Naive thymus-derived CD8-positive, alpha-beta T cell (primary cell): ENCODE results near the gene KIF26B. TPM values are rescaled to one million over a fixed set of nuclear protein-coding genes. Genes with fewer than 3 reads are reported as not detected.

ENCODE experiments used
- ATAC-seq, 2 donors: fragments of 150-1000 bp; cut with Tn5 transposase in 1 of 2; sonication (Bioruptor Pico), chemical (Tn5 transposase) in 1 of 2; 1 replicate in 1 of 2; 2 replicates in 1 of 2; pipeline ENCODE4 v1.10.0; 2021; ENCODE audit warnings: mild to moderate bottlenecking in 2 of 2, moderate library complexity in 2 of 2
- POLR2A ChIA-PET: fragments of 350-600 bp; sonication (Branson Sonifier 250); formaldehyde crosslinking; loops from one replicate; lab custom pipeline; 2021; ENCODE audit warnings: antibody characterized with exemption; lab: Charles Lee
- DNase-seq, 10 donors: peaks; one replicate each; pipeline versions ENCODE4 v3.0.0 to v3.0.0-alpha.2; 2020 to 2022
- H3K27ac Mint-ChIP-seq, 10 donors: one replicate each; pipeline ENCODE4 v1.8.0; 2020 to 2022; ENCODE audit warnings: mild to moderate bottlenecking in 10 of 10, mixed read lengths in 10 of 10, moderate library complexity in 4 of 10, inconsistent platforms in 1 of 10
- H3K27me3 Mint-ChIP-seq, 5 donors: one replicate each; pipeline ENCODE4 v1.8.0; 2021 to 2022; ENCODE audit warnings: mixed read lengths in 5 of 5
- H3K36me3 Mint-ChIP-seq, 3 donors: one replicate each; pipeline ENCODE4 v1.8.0; 2020 to 2022; ENCODE audit warnings: mixed read lengths in 3 of 3, mild to moderate bottlenecking in 2 of 3, inconsistent platforms in 1 of 3
- H3K4me1 Mint-ChIP-seq, 4 donors: one replicate each; pipeline ENCODE4 v1.8.0; 2021 to 2022; ENCODE audit warnings: mixed read lengths in 4 of 4
- H3K4me3 Mint-ChIP-seq, 10 donors: one replicate each; pipeline ENCODE4 v1.8.0; 2020 to 2022; ENCODE audit warnings: mild to moderate bottlenecking in 10 of 10, mixed read lengths in 10 of 10, moderate library complexity in 6 of 10, inconsistent platforms in 1 of 10
- H3K9me3 Mint-ChIP-seq, 9 donors: one replicate each; pipeline ENCODE4 v1.8.0; 2020 to 2022; ENCODE audit warnings: mixed read lengths in 9 of 9, mild to moderate bottlenecking in 3 of 9, inconsistent platforms in 1 of 9, moderate library complexity in 1 of 9
- polyA plus RNA-seq, 3 donors: library from polyadenylated mRNA; unstranded; fragments of 300-500 nt; fragmentation: Illumina TruSeq; gene quantifications; one replicate each; pipeline ENCODE4 v1.2.3, GENCODE V29; 2021
- total RNA-seq, 8 experiments: library from RNA in 2 of 8; stranded (reverse) in 2 of 8; gene quantifications; one replicate each; pipeline ENCODE4 v1.2.3 and lab custom pipeline; 2021 to 2026

The KIF26B gene
- total and polyA plus RNA-seq, 5 experiments from 2014 or later, result 0.08 to 0.16 TPM; not detected in 3

DNA sequence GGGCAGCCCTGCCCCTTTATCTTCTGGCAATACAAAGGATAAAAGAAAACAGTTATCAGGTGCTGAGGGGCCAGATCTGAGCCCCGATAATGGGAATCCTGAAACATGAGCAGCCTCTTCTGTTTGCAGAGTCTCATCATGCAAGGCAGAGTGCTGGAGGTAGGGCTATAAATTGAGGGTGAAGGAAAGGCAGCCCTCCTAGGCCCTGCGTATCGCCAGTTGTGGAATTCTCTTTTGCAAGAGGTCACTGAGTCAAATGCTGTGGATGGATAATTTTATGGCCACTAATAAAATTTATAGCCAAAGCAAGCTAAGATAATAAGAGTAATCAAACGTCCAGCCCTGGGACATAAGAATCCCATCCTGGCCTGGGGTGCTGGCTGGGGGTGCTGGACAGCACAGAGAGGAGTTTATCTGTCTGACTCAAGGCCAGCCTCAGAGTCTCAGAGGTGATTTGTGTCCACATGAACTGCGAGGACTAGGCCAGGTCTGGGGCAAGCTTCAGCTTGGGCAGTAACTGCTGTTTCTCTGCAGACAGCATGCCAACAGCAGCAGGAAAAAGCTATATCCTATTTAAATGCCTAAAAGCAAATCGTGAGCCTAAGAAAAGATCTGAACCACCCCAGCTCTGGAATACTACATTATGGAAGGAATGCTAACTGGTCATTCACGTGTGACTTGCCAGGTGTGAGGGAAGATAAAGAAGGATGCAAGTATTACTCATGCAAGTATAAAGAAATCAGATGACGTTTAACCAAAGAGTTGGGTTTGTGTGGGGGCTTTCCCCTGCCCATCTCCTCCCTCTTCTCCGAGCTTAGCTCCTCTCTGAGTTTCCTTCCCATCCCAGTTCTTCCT, 254.8 kb downstream of the KIF26B start:
- DNase-seq (no peak), ATAC-seq (no peak)
- Mint-ChIP-seq H3K27me3 (peaks cover 0 to 1% (median 0%) of the 10 kb centered on the region in 5 donors), H3K4me3 (no peak overlapping the region), H3K27ac (no peak overlapping the region), H3K4me1 (no peaks in the 10 kb centered on the region), H3K9me3 (no peaks in the 10 kb centered on the region), H3K36me3 (no peaks in the 10 kb centered on the region)
- POLR2A ChIA-PET, result no interaction called here

DNA sequence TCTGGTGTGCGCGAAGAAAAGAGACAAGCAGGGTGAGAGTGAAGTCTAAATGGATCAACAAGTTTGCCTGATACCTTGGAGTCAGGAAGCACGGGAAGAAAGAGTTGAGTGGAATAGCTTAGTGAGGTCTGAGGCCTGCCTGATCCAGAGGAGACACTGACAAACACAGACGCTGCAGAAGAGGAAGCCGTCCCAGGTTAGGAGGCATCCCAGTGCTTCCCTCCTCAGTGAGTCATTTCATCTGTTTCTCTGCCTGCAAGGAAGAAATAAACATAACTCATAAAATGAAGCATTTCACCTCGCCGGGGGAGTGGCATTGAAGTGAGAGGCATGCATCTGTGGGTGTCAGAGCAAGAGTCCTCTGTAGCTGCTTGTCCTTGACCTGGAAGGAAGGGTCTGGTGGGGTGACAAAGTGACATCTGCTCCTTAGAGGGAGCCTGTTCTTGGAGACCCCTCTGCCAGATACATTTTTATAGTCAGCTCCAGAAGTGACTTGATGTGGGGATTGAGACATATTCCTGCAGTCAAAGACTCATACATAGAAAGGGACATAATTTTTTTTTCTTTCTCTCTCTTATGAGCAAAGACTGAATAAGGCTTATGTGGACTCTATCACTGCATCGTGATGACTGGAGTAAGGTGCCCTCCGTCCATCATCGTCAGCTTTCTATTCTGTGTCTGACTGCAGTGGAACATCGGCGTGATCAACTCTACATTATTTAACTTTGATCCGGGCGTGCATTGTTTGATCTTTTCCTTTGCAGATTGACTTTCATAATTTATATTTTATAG, 256.7 kb downstream of the KIF26B start:
- Mint-ChIP-seq H3K36me3 (no peaks in the 10 kb centered on the region), H3K27me3 (peaks cover 0 to 1% (median 0%) of the 10 kb centered on the region in 5 donors), H3K4me3 (no peak overlapping the region), H3K9me3 (no peaks in the 10 kb centered on the region), H3K27ac (no peak overlapping the region), H3K4me1 (no peaks in the 10 kb centered on the region)
- DNase-seq (no peak), ATAC-seq (no peak)
- POLR2A ChIA-PET, result no interaction called here

DNA sequence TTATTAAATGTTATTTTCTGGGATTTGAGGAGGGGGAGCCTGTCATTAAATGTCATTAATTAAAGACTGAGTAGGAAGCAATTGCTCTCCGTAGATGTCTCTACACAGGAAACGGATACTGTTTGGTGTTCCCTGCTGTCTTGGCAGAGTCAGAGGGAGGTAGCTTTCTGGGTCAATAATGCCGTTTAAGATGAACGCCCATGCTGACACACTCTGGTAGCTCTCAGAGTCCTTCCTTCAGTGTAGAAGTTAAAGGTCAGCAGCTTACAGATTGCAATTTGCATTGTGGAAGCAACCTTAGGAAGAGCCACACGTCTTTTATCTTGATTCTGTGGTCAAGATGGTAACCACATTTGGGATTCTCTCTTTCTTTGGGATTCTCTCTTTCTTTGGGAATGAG, 257.5 kb downstream of the KIF26B start:
- ATAC-seq, result no peak
- Mint-ChIP-seq H3K27ac (no peak overlapping the region), H3K9me3 (no peaks in the 10 kb centered on the region), H3K4me1 (no peaks in the 10 kb centered on the region), H3K36me3 (no peaks in the 10 kb centered on the region), H3K4me3 (no peak overlapping the region), H3K27me3 (peaks cover 0 to under 1% (median 0%) of the 10 kb centered on the region in 5 donors)
- POLR2A ChIA-PET, result no interaction called here
- DNase-seq, result no peak

DNA sequence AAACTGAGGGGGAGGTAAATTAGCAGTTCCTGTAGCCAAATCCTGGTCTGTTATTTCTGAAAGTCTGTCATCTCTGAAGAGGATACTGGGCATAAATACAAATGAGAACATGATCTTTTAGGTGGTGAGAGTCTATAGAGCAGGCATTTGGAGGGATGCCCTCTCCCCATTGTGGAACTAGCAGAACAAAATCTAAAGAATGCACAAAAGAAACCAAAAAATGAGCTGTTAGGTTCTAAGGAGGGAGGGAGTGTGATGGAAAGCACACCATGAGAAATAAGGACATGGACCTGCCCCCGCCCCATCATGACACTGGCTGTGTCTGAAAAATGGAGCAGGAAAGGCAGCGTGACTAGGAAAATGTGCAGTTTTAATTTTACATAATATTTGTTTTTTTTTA, 262.0 kb downstream of the KIF26B start:
- no peak for ATAC-seq
- Mint-ChIP-seq H3K27ac (no peak overlapping the region), H3K27me3 (peaks cover 0 to 13% (median 2%) of the 10 kb centered on the region in 5 donors), H3K4me3 (no peak overlapping the region), H3K9me3 (no peaks in the 10 kb centered on the region), H3K36me3 (no peaks in the 10 kb centered on the region), H3K4me1 (peaks cover 0 to 2% (median 0%) of the 10 kb centered on the region in 4 donors)
- no peak for DNase-seq
- POLR2A ChIA-PET, result no interaction called here

DNA sequence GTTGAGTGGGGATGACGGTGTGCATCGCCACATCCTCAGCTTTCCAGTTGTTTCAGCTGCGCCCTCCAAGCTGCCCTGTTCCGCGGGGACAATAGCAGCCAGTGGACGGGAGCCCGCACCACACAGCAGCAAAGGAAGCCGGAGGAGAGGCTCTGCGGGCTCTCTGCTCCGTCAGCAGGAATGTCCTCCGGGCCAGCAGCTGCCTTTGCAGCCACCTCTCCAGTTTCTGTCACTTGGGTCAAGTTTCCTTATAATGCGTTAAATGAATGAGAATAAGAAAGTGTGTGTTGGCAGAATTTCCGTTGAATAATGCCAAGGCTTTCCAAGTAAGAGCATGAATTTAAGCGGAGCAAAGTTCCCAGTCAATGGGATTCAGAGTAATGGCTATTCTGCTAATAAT, 263.3 kb downstream of the KIF26B start:
- H3K27ac Mint-ChIP-seq, result no peak overlapping the region
- H3K27me3 Mint-ChIP-seq, result peaks cover 0 to 13% (median 2%) of the 10 kb centered on the region in 5 donors
- POLR2A ChIA-PET, result no interaction called here
- H3K4me3 Mint-ChIP-seq, result no peak overlapping the region
- no peaks in the 10 kb centered on the region for H3K9me3 Mint-ChIP-seq
- no peaks in the 10 kb centered on the region for H3K36me3 Mint-ChIP-seq
- peaks cover 0 to 2% (median 0%) of the 10 kb centered on the region in 4 donors for H3K4me1 Mint-ChIP-seq
- DNase-seq (no peak), ATAC-seq (no peak)

DNA sequence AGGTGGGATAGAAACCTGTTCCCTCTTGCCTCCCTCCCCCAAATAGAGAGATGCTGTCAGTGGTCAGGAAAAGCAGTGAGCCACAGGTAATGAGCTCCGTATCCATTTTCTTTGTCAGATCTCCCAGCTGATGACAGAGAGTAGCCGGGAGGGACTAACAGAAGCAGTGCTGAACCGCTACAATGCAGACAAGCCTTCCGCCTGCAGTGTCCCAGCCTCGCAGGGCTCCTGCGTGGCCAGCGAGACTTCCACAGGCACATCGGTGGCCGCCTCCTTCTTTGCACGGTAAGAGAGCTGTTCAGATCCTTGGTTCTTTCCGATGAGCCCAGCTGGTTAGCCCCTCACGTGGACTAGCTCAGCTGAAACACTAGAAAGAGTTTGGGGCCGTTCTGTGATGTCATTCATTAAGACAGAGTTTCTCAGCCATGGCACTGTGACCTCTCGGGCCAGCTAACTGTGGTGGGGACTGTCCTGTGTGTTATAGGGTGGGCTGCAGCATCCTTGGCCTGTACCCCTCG, 264.7 kb downstream of the KIF26B start:
- H3K9me3 Mint-ChIP-seq, result no peaks in the 10 kb centered on the region
- DNase-seq (no peak), ATAC-seq (no peak)
- H3K4me3 Mint-ChIP-seq, result peak overlapping the region in 1 of 10 donors; percentile 35
- peaks cover 0 to 2% (median 0%) of the 10 kb centered on the region in 4 donors for H3K4me1 Mint-ChIP-seq
- no peaks in the 10 kb centered on the region for H3K36me3 Mint-ChIP-seq
- POLR2A ChIA-PET, result no interaction called here
- no peak overlapping the region for H3K27ac Mint-ChIP-seq
- H3K27me3 Mint-ChIP-seq, result peaks cover 0 to 13% (median 2%) of the 10 kb centered on the region in 5 donors

DNA sequence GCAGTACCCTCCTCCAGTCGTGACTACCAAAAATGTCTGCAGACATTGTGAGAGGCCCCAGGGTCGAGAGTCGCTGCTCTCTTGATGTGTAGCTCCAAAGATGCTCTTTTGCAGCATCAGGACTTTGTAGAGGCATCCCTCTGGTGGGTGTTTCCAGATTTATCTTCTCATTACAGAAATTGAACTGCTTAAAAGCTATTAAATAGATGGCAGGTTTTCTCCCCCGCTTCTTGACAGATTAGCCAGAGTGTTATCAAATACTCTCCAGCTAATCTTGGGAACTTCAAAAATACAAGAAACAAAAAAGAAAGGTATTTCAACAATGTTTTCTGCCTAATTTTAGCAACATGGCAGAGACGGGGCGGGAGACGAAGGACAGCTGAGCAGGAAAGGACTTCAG, 265.2 kb downstream of the KIF26B start:
- Mint-ChIP-seq H3K4me3 (no peak overlapping the region), H3K9me3 (no peaks in the 10 kb centered on the region), H3K4me1 (peaks cover 0 to 2% (median 0%) of the 10 kb centered on the region in 4 donors), H3K27me3 (peaks cover 0 to 13% (median 2%) of the 10 kb centered on the region in 5 donors), H3K36me3 (no peaks in the 10 kb centered on the region), H3K27ac (no peak overlapping the region)
- DNase-seq (no peak), ATAC-seq (no peak)
- POLR2A ChIA-PET, result no interaction called here

DNA sequence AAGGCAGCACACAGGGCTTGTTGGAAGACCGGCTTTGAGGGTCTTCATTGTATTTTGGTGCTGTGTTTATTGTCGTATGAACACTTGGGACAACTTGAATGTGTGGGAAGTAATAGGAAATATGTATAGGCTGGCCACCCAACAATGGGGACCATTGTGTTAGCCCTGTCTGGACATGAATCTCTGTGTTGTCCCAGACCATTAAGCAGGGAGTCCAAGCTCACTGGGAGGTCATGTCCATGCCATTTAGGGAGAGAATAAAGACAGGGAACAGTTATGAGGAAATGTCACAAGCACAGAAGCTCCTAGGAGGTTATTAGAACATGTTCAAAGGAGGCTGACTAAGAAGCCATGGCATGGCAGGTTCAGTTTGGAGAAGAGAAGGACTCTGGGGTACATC, 266.1 kb downstream of the KIF26B start:
- H3K27ac Mint-ChIP-seq, result no peak overlapping the region
- H3K27me3 Mint-ChIP-seq, result peaks cover 0 to 13% (median 2%) of the 10 kb centered on the region in 5 donors
- POLR2A ChIA-PET, result no interaction called here
- no peak for ATAC-seq
- peaks cover 0 to 2% (median 0%) of the 10 kb centered on the region in 4 donors for H3K4me1 Mint-ChIP-seq
- H3K36me3 Mint-ChIP-seq, result no peaks in the 10 kb centered on the region
- no peak for DNase-seq
- H3K9me3 Mint-ChIP-seq, result no peaks in the 10 kb centered on the region
- H3K4me3 Mint-ChIP-seq, result no peak overlapping the region

DNA sequence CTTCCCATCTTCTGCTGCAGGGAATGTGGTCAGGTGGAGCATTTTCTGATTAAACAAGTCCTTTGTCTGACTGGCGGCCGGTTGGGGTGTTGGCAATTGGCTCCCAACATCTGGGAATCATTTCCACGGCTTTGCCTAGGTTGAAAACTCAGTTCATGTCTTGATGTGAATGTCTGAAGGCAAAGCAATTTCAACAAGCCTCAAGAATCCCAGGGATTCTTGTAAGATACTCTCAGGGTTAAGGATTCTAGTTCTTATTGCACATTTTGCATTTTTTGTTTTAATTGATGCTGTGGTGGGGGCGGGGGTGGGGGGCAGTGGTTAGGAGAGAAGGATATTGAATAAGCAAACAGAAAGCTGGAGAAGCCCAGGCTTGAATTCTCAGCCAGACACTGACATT, 273.9 kb downstream of the KIF26B start:
- H3K9me3 Mint-ChIP-seq, result no peaks in the 10 kb centered on the region
- no peak overlapping the region for H3K4me3 Mint-ChIP-seq
- H3K27ac Mint-ChIP-seq, result no peak overlapping the region
- POLR2A ChIA-PET, result no interaction called here
- no peaks in the 10 kb centered on the region for H3K36me3 Mint-ChIP-seq
- ATAC-seq (no peak), DNase-seq (no peak)
- peaks cover 0 to 15% (median 5%) of the 10 kb centered on the region in 5 donors for H3K27me3 Mint-ChIP-seq
- H3K4me1 Mint-ChIP-seq, result no peaks in the 10 kb centered on the region

DNA sequence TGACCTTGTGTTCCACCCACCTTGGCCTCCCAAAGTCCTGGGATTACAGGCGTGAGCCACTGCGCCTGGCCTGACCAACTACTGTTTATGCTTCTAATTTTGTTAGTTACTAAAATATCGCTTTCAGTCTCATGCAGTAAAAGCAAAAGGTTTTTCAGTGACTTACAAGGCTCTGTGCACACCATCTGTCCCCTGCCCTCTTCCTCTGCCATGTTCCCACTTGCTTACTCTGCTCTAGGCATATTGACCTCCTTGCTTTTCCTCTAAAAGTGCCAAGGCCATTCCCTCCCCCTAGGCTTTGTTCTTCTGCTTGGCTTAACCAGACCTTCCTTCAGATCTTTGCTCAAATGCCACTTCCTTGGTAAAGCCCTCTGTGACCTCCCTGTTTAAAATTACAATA, 276.9 kb downstream of the KIF26B start:
- H3K36me3 Mint-ChIP-seq, result no peaks in the 10 kb centered on the region
- H3K27ac Mint-ChIP-seq, result no peak overlapping the region
- peaks cover 0 to 13% (median 4%) of the 10 kb centered on the region in 5 donors for H3K27me3 Mint-ChIP-seq
- no peak for ATAC-seq
- H3K4me3 Mint-ChIP-seq, result no peak overlapping the region
- no peaks in the 10 kb centered on the region for H3K9me3 Mint-ChIP-seq
- POLR2A ChIA-PET, result no interaction called here
- no peaks in the 10 kb centered on the region for H3K4me1 Mint-ChIP-seq
- DNase-seq, result no peak

DNA sequence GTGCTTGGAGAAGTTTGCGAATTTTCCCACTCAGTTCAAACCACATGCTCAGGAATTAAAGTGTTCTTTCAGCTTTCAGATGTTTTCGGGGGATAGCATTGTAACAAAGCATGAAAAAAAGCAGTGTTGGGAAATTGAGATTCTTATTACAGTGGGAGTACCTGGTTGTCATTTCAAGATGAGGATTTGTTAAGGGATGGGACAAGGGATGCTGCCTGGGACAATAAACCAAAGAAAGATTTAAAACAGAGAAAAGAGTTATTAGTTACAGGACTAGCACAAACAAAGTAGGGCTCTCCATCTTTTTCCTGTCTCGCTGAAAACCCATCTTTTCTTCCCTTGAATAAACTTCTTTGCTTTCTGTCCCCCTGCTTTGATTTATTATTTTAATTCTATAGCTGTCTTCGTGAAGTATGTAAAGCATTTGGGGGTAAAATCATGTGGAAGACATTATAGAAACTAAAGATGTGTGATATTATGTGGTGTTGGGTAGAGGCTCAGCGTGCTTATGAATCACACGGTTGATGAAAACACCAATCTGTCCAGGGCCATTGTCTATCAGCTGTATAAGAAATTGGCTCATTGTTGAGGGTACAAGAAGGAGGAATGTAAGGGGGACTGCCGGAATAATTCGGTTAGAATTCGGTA, 277.6 kb downstream of the KIF26B start:
- H3K4me3 Mint-ChIP-seq, result no peak overlapping the region

DNA sequence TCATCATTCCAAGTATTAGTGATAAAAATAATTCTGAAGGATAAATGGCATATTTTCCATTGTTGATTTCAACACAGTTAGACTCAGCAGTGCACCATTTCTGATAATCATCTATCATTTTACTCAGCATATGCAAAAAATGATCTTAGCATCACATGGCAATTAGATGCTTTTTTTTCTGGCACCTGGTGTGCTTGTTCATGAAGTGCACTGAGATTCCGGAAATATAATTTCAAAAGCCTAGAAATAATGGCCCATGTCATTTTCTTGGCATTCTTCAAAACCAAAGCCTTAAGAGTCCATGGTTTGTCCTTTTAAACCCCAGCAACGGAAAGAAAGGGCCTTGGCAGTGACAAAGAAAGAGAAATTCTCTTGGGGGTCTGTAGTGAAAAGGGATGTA, 278.8 kb downstream of the KIF26B start:
- Mint-ChIP-seq H3K4me1 (peaks cover 0 to under 1% (median 0%) of the 10 kb centered on the region in 4 donors), H3K4me3 (no peak overlapping the region), H3K27ac (no peak overlapping the region), H3K36me3 (no peaks in the 10 kb centered on the region), H3K27me3 (peaks cover 5 to 24% (median 9%) of the 10 kb centered on the region in 5 donors), H3K9me3 (peaks cover 0 to 2% (median 0%) of the 10 kb centered on the region in 9 donors)
- ATAC-seq (no peak), DNase-seq (no peak)
- POLR2A ChIA-PET, result no interaction called here

More for the DNA sequence above, 277.6 kb downstream of the KIF26B start:
- no peak overlapping the region for H3K27ac Mint-ChIP-seq
- H3K27me3 Mint-ChIP-seq, result peaks cover 3 to 17% (median 7%) of the 10 kb centered on the region in 5 donors
- ATAC-seq (no peak), DNase-seq (no peak)
- H3K36me3 Mint-ChIP-seq, result no peaks in the 10 kb centered on the region
- H3K9me3 Mint-ChIP-seq, result peaks cover 0 to 2% (median 0%) of the 10 kb centered on the region in 9 donors
- H3K4me1 Mint-ChIP-seq, result no peaks in the 10 kb centered on the region
- POLR2A ChIA-PET, result no interaction called here
